ENCODE data around the gene OFD1. TPM values are rescaled to one million over a fixed set of nuclear protein-coding genes. Genes with fewer than 3 reads are reported as not detected.

The OFD1 gene
- total RNA-seq, 1 donor from 2014 or later: 11.1 TPM

DNA sequence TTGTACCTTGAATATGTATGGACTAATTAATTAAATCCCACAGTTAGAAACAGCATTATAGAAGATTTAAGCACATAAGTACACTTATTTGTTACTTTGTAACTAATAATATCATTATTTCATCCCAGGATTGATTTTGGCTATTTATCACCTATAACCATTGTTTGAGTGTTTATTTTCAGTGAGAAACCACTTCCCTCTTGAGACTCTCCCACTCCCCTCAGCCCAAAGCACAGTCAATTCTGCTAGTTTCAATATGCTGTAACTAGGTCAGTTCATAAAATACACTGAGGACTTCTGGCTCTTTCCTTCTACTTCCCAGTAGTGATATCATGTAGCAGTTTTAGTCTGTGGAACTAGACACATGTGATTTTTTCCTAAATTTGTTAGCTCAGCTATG, 16.3 kb downstream of the OFD1 start:
- no peak for DNase-seq (ENCODE audit: extremely low read depth, low read depth, low spot score)

DNA sequence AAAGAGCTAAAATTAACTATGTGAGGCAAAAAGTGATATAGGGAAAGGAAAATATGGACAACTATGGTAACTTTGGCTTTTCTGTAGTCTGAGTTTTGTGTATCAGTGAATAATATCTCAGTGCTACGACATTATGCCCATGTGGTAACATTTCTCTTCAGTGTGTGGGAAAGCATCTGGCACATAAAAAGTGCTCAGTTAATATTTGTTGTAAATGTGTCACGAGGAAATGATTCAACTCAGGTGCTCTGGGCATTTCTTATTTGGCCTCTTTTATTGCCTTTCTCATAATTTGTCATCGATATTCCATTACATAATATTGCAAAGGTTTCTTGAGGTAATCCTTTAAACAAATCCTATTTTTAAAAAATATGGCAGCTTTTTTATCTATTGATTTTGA, 17.6 kb downstream of the OFD1 start:
- DNase-seq (ENCODE audit: extremely low read depth, low read depth, low spot score): no peak

DNA sequence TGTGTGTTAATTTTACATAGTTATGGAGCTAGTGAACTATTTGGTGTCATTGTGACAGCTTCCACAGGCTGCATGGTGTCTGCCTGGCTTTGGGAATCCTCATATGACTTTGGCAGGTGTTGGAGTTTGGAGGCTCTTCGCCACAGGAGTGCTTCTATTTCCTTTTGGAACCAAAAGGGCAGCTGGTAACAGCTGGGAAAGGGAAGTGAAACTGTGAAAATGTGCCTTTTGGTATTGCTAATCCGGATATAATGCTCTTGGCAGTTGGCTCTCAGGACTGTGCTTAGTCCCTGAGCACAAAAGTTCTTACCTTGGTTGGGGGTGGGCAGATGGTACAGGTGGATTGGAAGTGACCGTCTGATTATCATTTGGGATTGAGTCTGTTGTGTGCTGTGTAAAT, 18.1 kb downstream of the OFD1 start:
- no peak for DNase-seq (ENCODE audit: extremely low read depth, low read depth, low spot score)

DNA sequence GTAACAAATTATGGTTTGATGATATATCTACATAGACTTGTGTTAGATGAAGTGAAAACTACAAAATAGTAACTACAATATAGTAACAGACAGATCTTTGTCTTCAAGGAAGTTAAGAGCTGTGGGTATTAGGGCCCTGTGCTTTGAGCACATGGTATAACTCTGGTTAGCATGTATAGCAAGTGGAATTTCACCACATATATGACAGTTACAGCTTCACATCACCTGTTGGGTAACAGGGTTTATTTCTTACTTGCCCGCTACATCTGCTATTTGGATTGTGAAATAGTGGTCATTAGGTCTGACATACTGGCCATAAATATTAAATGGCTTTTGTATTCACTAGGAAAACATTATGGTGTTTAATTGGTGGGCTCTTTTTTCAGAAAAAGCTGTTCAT, 20.2 kb downstream of the OFD1 start:
- no peak for DNase-seq (ENCODE audit: extremely low read depth, low read depth, low spot score)

DNA sequence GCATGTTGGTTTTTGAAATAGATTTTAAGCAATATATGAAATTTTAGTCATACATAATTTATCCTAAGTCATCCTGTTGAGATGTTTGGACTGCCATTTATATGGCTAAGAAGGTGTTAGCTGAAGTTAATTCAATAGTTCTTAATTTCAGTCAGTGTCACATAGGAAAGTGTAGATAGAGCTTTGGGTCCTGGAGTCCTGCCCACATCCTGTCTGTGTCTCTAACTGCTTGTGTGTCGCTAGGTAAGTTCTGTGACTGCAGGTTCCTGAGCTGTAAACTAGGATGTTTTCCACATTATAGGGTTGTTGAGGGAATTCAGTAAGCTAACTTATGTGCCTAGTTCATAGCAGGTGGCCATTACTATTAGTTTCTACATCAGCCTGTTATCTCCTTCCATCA, 20.7 kb downstream of the OFD1 start:
- no peak for DNase-seq (ENCODE audit: extremely low read depth, low read depth, low spot score)

DNA sequence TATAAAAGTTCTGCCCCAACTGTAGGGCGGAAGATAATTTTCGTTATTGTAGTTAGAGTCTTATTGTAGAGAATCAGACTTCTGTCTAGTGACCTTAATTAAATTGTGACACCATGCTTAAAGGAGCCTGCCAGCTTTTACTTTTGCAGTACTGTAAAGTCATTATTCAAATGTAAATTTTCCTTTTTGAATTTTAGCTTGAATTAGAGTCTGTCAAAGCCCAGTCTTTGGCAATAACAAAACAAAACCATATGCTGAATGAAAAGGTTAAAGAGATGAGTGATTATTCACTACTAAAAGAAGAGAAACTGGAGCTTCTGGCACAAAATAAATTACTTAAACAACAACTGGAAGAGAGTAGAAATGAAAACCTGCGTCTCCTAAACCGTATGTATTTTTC, 21.8 kb downstream of the OFD1 start:
- DNase-seq (ENCODE audit: extremely low read depth, low read depth, low spot score): no peak

DNA sequence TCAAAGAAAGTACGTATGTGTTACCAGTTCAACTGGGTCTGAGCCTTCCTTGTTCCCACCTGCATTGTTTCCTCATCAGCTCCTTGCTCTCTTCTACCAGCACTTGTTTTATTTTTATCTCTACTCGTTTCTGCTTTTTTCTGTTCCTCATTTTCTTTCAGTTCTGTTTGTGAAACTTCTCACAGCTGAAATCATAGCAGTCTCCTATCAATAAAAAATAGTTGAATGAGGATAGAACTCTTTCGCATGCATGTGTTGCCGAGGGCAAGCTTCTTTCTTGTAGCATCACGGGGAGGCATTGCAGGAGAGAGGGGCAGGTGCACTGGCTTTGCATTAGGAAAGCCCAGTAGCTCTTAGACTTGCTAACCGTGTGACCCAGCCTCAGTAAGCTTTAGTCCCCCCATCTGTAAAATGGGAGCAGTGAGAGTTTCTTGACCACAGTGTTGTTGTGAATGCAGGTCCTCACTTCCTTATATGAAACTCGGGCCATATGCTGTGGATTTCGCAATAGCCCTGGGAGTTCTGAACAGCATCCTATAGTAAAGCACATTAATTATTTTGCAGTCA, 24.7 kb downstream of the OFD1 start:
- no peak for DNase-seq (ENCODE audit: extremely low read depth, low read depth, low spot score)

DNA sequence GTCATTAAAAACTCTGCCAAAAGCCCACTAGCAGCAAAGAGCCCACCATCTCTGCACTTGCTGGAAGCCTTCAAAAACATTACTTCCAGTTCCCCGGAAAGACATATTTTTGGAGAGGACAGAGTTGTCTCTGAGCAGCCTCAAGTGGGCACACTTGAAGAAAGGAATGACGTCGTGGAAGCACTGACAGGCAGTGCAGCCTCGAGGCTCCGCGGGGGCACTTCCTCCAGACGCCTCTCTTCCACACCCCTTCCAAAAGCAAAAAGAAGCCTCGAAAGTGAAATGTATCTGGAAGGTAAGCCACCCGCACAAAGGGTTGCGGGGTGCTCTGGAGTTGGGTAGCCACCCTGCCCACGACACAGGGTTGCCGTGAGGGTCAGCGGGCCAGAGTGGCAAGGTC, 25.9 kb downstream of the OFD1 start:
- no peak for DNase-seq (ENCODE audit: extremely low read depth, low read depth, low spot score)

DNA sequence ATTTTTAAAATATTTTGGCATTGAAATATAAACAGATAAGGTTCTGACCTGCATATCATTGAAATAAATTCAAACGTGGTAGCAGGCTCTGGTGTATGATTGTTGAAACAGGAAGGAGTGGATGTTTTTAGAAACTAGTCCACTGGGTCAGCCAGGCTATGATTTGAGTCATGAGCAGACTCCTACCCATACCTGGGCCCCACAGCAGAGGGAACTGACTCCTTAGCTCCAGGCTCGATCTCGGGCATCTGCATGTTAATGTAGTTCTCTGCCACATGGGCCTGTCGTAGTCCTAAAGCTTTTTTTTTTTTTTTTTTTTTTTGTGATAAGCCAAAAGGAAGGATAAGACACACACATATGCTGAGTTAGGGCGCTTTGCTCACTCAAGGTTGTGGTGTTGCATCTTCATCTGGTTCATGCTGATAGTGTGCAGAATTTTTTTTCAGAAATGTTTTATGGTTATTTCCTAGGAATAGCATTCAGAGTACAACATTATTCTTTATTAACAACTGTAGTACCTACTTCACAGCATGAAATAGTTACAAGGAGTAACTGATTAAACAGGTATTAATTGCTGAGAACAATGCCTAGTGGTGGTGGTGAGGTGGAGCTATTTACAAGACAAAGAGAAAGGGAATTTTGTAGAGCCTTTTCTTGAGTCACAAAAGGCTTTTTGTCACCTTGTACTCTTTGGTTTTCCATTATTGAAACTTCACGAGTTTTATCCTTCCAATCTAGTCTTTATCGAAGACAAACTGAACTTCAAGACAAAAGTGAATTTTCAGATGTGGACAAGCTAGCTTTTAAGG, 27.3 kb downstream of the OFD1 start:
- DNase-seq (ENCODE audit: extremely low read depth, low read depth, low spot score): no peak

DNA sequence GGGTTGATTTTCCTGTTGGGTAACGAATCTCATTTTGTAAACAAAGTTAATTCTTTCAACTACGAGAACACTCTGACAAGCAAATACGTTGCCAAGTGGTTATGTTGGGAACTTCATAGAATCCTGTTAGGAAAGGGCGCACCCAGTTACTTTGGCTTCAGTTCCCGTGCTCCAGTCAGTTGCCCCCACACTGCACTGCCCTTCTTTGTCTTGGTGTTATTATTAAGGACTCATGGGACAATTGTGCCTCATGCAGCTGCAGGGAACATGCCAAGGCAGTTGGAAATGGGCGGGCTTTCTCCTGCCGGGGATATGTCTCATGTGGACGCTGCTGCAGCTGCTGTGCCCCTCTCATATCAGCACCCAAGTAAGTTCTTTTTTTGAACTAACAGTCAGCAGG, 28.9 kb downstream of the OFD1 start:
- DNase-seq (ENCODE audit: extremely low read depth, low read depth, low spot score): no peak

DNA sequence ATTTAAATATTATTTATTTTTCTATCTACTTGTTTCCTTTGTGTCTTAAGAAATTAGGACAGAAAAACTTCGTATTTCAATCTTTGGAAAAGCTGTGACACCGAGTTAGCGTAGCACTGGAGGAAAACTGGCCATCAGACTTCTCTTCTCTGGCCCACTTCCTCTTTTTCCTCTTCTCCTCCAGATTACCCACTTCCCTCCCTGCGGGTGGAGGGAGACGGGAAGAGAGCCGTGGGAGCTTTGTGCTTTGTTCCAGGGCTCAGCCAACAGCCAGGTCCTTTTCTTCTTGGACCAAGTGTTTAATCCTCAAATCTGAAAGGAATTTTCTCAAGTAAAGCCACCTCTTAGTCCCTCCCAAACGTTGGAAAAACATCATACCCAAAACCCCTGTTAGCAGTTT, 29.7 kb downstream of the OFD1 start:
- DNase-seq (ENCODE audit: extremely low read depth, low read depth, low spot score): no peak

DNA sequence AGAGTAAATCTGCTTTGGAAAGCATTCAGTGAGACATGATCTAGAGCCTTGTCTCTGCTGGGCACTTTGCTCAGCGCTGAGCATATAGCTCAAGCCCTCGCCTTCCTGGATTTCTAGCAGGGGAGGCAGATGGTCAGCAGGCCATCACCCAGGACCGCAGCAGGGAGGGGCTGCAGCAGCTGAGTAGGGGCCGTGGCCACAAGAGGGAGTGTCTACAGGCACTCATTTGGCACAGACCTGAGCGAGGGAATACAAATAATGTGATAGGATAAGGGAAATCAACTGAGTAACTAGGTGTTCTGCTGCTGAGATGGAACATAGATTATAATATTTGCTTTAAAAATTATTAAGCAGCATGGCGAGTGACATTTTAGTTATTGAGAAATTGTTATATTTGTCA, 30.2 kb downstream of the OFD1 start:
- no peak for DNase-seq (ENCODE audit: extremely low read depth, low read depth, low spot score)

DNA sequence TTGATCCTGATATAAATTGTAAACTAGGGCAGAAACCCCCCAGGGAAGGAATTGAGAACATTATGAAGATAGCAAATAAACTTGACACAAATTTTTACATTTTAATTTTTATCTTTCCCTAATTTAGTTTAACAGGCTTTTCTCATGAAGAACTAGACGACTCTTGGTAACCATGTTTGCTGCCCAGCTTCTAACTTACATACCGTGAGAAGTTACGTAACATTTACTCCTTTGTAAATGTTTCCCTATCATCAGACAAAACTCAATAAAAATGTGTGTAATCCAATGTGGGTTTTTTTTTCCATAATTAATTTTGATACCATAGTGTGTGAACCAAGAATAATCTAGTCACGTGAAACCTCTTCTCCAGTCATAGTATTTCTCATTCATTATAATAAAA, 34.4 kb downstream of the OFD1 start:
- DNase-seq (ENCODE audit: extremely low read depth, low read depth, low spot score): no peak

DNA sequence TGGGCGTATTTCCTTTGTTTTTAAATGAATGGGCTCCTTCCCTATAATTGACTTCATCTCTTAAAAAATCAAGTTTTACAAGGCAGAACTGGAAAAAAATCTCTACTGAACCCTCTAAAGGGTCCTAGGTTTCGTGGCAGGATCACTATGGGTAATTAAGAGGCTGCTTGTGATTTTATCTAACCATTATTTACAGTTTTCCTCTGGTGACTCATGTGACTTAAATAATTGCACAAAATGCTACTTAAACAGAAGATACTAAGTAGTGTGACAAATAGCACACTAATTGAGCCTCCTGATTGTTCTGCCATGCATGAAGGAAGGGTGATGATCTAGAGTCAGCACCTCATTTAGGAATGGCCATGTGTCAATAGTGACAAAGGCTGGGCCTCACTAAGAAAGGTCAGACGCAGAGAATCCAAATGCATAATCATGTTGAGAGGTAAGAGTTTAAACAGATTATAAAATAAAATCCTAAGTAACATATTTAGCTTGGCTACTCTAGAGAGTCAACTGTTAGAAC, 35.5 kb downstream of the OFD1 start:
- no peak for DNase-seq (ENCODE audit: extremely low read depth, low read depth, low spot score)

DNA sequence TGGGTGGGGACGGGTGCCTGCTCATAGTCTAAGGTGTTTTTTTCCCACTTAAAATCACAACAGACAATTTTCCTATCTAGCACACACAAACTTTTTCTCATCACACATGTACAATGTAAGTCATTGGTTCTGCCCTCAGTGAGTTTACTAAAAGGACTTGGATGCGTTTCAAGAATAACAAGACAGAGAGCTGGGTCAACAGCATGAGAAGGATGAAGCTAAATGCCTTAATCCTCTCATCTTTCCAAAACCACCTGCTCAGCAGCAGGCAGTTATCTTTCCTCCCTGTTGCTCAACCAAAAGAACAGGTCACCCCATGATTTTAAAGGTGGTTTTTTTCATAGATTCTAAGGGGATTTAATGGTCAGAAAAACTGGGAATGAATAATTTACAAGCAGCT, 40.1 kb downstream of the OFD1 start:
- no peak for DNase-seq (ENCODE audit: extremely low read depth, low read depth, low spot score)

DNA sequence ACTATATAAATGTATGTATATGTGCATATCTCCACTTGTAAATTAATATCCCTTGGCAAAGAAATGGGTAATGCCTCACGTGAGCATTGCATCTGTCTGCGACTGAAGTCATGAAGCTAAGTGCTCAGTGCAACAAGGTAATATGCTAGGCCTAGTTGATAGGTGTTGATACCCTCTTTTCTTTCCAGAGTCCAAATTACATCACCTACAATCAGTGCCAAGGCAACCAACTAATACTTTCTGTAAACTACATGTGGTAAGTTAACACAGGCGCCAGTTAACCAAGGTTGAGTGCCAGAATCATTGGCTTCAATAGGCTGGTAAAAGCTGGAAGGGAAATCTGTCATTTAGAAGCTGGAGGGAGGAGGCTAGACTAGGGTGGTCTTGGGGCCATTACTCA, 41.3 kb downstream of the OFD1 start:
- DNase-seq (ENCODE audit: extremely low read depth, low read depth, low spot score): no peak

DNA sequence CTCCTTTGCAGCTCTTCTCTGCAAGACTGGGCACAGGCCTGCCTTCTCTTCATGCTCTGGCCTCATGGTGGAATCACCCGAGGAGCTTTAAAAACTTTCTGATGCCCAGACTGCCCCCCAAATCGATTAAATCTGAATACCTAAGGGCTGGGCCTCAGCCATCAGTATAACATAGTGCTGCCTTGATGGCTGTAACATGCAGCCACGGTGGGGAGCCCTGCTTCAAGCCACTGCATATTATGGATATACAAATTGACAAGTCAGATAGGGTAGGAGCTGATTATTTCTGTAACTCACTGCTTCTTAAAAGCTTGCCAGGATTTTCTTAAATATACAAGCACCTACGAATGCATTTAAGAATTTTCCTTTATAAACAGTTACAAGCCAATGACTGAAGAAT, 41.8 kb downstream of the OFD1 start:
- DNase-seq (ENCODE audit: extremely low read depth, low read depth, low spot score): no peak

DNA sequence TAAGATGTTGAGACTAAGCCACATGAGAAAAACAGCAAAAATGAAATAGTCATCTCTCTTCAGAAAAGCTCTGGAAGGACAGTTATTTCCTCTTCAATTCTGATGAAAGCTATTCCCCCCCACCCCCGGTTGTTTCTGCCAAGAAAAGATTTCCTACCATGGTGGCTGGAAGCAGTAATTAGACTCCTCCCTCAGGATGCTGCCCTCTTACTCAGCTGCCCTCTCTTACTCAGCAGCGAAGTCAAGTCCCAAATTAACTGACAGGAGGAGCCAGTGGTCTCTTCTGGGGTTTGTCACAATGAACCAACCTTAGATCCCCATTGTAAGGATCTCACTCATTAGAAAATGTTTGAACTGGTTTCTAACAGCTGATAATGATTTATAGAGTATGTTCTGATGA, 44.4 kb downstream of the OFD1 start:
- DNase-seq (ENCODE audit: extremely low read depth, low read depth, low spot score): peak; percentile 5

DNA sequence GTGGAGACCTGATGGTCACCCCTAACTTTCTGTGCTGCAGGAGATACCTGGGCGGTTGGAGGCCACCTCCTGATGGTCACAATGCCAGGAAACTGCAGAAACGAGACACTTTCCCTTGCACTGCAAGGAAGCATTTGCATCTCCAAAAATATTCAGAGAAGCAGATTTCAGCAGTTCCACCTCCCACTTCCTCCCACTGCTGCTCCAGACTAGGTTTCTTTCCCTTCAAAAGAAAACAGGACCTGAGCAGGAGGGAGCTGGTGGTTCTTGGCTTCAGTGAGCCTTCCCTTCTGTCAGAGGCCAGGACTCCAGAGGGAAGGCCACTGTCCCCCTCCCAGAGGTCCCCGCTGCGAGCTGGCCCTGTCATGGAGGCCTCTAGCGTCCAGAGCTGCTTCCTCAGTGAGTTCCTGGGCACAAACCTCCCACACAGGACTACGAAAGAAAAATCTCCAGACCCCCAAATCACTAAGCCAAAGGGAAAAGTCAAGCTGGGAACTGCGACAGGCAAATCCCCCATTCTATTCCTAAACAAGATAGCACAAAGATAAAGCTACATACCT, 46.4 kb downstream of the OFD1 start:
- no peak for DNase-seq (ENCODE audit: extremely low read depth, low read depth, low spot score)

DNA sequence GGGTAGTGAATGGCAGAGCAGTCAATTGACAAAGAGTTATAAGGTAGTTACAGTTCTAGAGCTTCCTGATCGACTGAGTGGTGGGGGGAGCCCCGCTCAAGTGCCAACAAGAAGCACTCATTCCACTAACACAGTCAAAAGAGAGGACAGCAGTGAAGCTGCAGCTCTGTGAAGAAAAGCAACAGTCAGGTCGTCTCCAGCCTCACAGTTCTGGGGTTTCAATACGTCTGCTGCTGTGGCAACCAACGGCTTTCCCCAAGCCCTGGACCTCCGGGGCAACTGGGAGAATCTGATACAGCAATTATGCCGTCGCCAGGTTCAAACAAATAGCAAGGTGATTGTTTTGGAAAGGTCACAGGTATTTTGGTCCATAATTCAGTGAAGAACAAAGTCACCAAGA, 51.5 kb downstream of the OFD1 start:
- no peak for DNase-seq (ENCODE audit: extremely low read depth, low read depth, low spot score)

DNA sequence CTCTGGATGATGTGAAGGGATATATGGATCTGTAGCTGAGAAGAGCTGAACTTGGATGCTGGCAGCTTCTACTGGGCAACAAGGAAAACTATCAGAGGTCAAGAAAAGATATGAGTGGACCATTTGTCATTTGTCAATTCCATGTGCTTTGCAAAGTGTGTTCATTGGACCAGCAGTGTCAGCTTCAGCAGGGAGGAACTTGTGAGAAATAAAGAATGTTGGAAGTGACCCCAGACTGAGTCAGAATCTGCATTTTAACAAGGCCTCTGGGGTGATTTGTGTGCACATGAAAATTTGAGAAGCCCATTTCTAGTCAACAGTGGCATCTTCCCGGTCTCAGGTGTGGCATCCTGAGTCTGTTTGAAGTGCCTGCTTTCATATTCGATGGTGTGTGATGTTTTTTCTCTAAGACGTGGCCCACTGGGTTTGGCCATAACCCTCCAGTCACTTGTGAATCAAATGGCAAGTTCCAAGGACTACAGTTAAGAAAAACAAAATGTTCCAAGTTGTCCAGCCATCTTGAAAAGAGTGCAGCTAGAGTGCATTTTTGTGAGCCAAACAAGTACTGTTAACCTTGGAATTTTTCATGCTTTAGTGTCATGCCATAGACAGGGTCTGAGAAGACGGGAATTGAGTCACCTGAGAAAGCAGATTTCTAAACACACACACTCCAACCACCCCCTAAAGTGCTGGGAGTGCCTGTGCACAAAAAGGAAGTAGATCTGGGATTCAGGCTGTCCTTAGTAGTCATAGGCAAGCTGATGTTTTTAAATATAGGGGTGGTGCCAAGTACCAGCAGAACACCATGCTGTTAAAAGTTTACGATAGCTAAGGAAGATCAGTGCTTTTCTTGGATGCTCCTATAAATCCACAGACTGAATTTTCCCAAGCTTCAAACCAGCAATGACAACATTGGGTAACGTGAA, 55.9 kb downstream of the OFD1 start:
- no peak for DNase-seq (ENCODE audit: extremely low read depth, low read depth, low spot score)

Data from glomerular endothelial cell (primary cell).